Type B pancreatic cell (in vitro differentiated cells): ENCODE data around the gene CELSR1. TPM values are rescaled to one million over a fixed set of nuclear protein-coding genes. Genes with fewer than 3 reads are reported as not detected.

ENCODE experiments used
- DNase-seq: peaks from one replicate; pipeline ENCODE4 v3.0.0; 2021; ENCODE audit warnings: mixed read lengths; ENCODE audit not compliant: unreplicated experiment; ENCODE audit errors: extremely low spot score
- H3K27ac Mint-ChIP-seq: 2 replicates; pipeline ENCODE4 v1.8.0; 2021; ENCODE audit warnings: mild to moderate bottlenecking, mixed read lengths
- H3K27me3 Mint-ChIP-seq: 2 replicates; pipeline ENCODE4 v1.8.0; 2021; ENCODE audit warnings: mixed read lengths
- H3K36me3 Mint-ChIP-seq: 2 replicates; pipeline ENCODE4 v1.8.0; 2021; ENCODE audit warnings: mixed read lengths
- H3K4me1 Mint-ChIP-seq: one replicate; pipeline ENCODE4 v1.8.0; 2021; ENCODE audit warnings: mixed read lengths; ENCODE audit not compliant: unreplicated experiment
- H3K4me3 Mint-ChIP-seq: 2 replicates; pipeline ENCODE4 v1.8.0; 2021; ENCODE audit warnings: mild to moderate bottlenecking, mixed read lengths
- H3K9me3 Mint-ChIP-seq: 2 replicates; pipeline ENCODE4 v1.8.0; 2021; ENCODE audit warnings: mixed read lengths
- CTCF ChIP-seq: fragments of 200-600 bp; sonication (generic); conservative IDR thresholded peaks from 2 replicates; pipeline ENCODE4 v1.5.0; 2021; ENCODE audit warnings: antibody characterized with exemption, mild to moderate bottlenecking
- total RNA-seq: library from RNA; stranded (reverse); gene quantifications from 2 replicates; pipeline ENCODE4 v1.2.1, GENCODE V29; 2021; ENCODE audit warnings: low replicate concordance

The CELSR1 gene
- total RNA-seq, 1 donor from 2014 or later: 27.8 TPM

DNA sequence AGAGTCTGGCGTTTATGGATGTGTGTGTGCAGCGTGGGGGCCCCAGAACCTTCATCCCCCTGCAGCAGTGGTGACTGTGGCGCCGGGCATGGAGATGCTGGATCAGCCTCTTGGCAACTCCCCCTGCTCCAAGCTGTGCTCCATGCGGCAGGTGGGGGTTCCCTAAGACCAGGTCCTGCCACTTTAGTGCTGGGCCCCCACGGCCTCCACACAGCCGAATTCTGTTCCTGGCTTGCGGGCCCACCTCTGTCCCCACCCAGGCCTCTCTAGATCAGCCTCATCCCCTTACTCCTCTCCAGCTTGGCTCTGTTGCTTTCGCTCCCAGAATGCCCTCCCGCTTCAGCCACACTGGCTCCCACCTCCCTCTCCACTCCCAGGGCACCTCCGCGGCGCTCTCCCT lies 142.3 kb downstream of the CELSR1 start:
- Mint-ChIP-seq H3K36me3 (no peaks in the 10 kb centered on the region), H3K4me3 (no peak overlapping the region), H3K27me3 (no peaks in the 10 kb centered on the region), H3K27ac (peak overlapping the region; percentile 50), H3K9me3 (no peaks in the 10 kb centered on the region), H3K4me1 (peaks cover 7% of the 10 kb centered on the region)
- no peak for DNase-seq
- no peak for TF ChIP-seq CTCF

DNA sequence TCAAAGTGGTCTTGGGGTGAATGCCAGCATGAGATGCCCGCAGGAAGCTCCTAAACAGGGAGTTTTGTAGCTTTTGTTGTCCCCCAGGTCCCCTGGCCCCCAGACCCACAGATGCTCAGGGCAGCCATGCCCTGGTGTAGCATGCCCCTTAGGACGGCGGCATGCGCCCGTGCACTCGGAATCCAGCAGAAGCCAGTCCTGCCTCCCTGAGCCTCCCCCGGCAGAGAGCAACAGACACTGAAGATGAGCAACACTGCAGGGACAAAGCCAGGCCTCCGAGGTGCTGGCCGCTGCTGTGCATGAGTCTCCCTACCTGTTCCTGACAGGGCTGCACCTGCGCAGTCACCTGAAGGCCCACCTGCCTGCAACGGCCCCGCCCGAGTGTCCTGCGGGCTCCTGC lies 142.8 kb downstream of the CELSR1 start:
- Mint-ChIP-seq H3K27me3 (no peaks in the 10 kb centered on the region), H3K36me3 (no peaks in the 10 kb centered on the region), H3K4me3 (no peak overlapping the region), H3K4me1 (peaks cover 7% of the 10 kb centered on the region), H3K27ac (no peak overlapping the region), H3K9me3 (no peaks in the 10 kb centered on the region)
- no peak for DNase-seq
- no peak for TF ChIP-seq CTCF

DNA sequence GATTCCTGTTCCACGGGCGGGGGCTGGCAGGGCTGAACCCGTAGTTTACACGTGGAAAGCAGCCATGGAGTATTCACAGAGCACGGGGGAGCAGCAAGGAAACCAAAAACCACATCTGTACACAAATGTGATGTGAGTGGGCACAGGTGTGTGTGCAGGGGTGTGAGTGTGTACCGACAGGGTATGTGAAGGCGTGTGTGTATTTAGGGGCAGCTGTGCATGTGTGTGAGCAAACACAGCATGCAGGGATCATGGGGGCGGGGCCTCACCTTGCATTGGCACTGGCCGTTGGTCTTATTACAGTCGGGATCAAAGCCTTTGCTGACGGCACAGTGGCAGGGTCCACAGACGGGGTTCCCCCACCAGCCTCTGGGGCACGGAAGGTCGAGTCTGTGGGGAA lies 143.5 kb downstream of the CELSR1 start:
- Mint-ChIP-seq H3K27ac (peak overlapping the region; percentile 49), H3K4me1 (peaks cover 7% of the 10 kb centered on the region), H3K36me3 (no peaks in the 10 kb centered on the region), H3K9me3 (no peaks in the 10 kb centered on the region), H3K27me3 (no peaks in the 10 kb centered on the region), H3K4me3 (no peak overlapping the region)
- no peak for DNase-seq
- TF ChIP-seq CTCF: no peak

DNA sequence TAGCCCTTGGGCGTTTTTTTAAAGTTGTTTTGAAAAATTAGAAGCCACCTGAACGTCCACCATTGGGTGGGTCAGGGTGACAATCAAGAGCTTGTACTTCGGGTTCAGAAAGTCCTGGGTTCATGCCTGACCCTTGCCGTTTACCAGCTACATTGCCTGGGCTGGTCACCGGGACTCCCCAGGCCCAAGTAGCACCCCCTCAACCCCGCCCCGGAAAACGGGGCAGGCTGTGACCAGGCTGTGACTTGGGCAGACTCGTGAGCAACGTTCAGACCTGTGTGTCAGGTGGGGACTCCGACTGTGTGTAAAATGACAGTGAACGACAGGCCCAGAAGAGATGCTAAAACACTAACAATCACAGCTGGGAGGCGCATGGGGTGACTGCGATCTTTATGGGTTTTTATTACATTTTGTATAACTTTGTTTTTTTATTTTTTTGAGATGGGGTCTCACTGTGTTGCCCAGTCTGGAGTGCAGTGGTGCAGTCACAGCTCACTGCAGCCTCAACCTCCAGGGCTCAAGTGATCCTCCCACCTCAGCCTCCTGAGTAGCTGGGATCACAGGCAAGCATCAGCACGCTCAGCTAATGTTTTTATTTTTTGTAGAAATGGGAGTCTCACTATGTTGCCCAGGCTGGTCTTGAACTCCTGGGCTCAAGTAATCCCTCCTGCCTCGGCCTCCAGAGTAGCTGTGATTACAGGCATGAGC lies 145.1 kb downstream of the CELSR1 start:
- Mint-ChIP-seq H3K9me3 (no peaks in the 10 kb centered on the region), H3K27me3 (no peaks in the 10 kb centered on the region), H3K36me3 (no peaks in the 10 kb centered on the region), H3K27ac (no peak overlapping the region), H3K4me1 (peaks cover 7% of the 10 kb centered on the region), H3K4me3 (no peak overlapping the region)
- DNase-seq: no peak
- TF ChIP-seq CTCF: no peak

DNA sequence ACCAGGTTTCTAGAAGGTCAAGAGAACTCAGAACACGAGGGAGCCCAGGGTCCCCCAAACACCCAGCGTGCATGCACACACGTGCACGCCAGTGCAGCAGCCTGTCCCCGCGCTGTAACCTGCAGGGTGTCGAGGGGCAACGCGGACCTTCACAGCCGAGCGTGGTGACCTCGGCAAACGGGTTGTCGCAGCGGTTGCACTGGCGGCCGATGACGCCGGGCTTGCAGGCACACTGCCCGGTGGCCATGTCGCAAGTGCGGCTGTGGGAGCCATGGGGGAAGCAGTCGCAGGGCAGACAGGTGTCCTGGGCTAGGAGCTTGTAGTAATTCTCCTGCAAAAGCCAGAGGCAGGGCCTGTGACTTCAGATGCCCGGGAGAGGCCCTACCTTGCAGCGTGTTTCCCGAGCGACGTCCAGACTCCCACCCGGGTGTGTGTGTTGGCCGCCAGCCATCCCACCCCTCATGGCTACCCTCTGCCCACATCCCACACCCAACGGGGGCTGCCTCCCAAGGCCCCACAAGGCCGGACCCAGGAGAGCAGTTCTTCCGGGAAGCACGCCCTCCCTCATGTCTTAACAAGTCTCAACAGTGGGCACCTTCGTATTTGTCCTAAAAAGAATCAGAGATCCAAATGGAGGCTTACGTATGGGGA lies 145.8 kb downstream of the CELSR1 start:
- no peak overlapping the region for H3K27ac Mint-ChIP-seq
- H3K9me3 Mint-ChIP-seq: no peaks in the 10 kb centered on the region
- peaks cover 7% of the 10 kb centered on the region for H3K4me1 Mint-ChIP-seq
- H3K4me3 Mint-ChIP-seq: no peak overlapping the region
- no peak for TF ChIP-seq CTCF
- no peaks in the 10 kb centered on the region for H3K27me3 Mint-ChIP-seq
- DNase-seq: no peak
- no peaks in the 10 kb centered on the region for H3K36me3 Mint-ChIP-seq
